SU-DHL-6 (cell line): ENCODE results near the gene ATP5F1C.

Source experiments
- H2AFZ ChIP-seq: fragments of 200-600 bp; sonication (generic); 2 replicates; pipeline ENCODE4 v1.6.1; 2014; ENCODE audit warnings: low read depth, mild to moderate bottlenecking, moderate library complexity, mixed read lengths, antibody characterized with exemption, low read length; ENCODE audit not compliant: severe bottlenecking
- H3F3A ChIP-seq: fragments of 200-600 bp; shearing (Covaris generic); 2 replicates; pipeline ENCODE4 v1.6.0; 2016; ENCODE audit warnings: antibody characterized with exemption, mild to moderate bottlenecking; ENCODE audit not compliant: insufficient read depth
- H3K27ac ChIP-seq: fragments of 200-600 bp; sonication (generic); 2 replicates; pipeline ENCODE4 v1.5.1; 2016; ENCODE audit warnings: low read depth, mild to moderate bottlenecking, low read length, moderate library complexity, mixed read lengths
- H3K27me3 ChIP-seq: fragments of 200-600 bp; sonication (generic), shearing (Covaris generic); 2 replicates; pipeline ENCODE4 v1.6.0; 2014; ENCODE audit warnings: mild to moderate bottlenecking, low read length
- H3K36me3 ChIP-seq: fragments of 200-600 bp; sonication (generic); 2 replicates; pipeline ENCODE4 v1.6.1; 2014; ENCODE audit warnings: mild to moderate bottlenecking, low read length, mixed read lengths
- H3K4me2 ChIP-seq: fragments of 300-600, 200-600 bp; shearing (Covaris generic), sonication (generic); 2 replicates; pipeline ENCODE4 v1.6.0; 2014; ENCODE audit warnings: low read length, low read depth, mild to moderate bottlenecking; ENCODE audit not compliant: poor library complexity, severe bottlenecking
- H3K4me3 ChIP-seq: fragments of 200-600 bp; sonication (generic); 2 replicates; pipeline ENCODE4 v1.5.1; 2014; ENCODE audit warnings: antibody characterized with exemption, low read length, mild to moderate bottlenecking, mixed read lengths; ENCODE audit not compliant: insufficient read depth, poor library complexity, severe bottlenecking
- H3K79me2 ChIP-seq: fragments of 200-600 bp; sonication (generic); 2 replicates; pipeline ENCODE4 v1.6.1; 2014; ENCODE audit warnings: mild to moderate bottlenecking, low read length, moderate library complexity; ENCODE audit not compliant: insufficient read depth
- H3K9ac ChIP-seq: fragments of 200-600 bp; sonication (generic); 2 replicates; pipeline ENCODE4 v1.7.0; 2014; ENCODE audit warnings: mild to moderate bottlenecking, low read length
- H3K9me2 ChIP-seq: fragments of 200-600 bp; sonication (generic); replicated peaks from 2 replicates; pipeline ENCODE4 v1.6.1; 2014; ENCODE audit warnings: low read length; ENCODE audit not compliant: insufficient read depth
- H3K9me3 ChIP-seq: fragments of 200-600 bp; sonication (generic); 2 replicates; pipeline ENCODE4 v1.6.1; 2014; ENCODE audit warnings: low read length, mixed read lengths; ENCODE audit not compliant: insufficient read depth
- H4K20me1 ChIP-seq: fragments of 200-600 bp; sonication (generic); 2 replicates; pipeline ENCODE4 v1.6.1; 2014; ENCODE audit warnings: low read depth, mild to moderate bottlenecking, antibody characterized with exemption, low read length, moderate library complexity, mixed read lengths
- CTCF ChIP-seq: fragments of 200-600 bp; sonication (generic); IDR thresholded peaks from one replicate; pipeline ENCODE4 v1.5.1; 2017; ENCODE audit warnings: antibody characterized with exemption, mild to moderate bottlenecking, low read length, moderate library complexity; ENCODE audit not compliant: insufficient read depth, poor library complexity, severe bottlenecking
- EZH2phosphoT487 ChIP-seq: fragments of 200-600 bp; sonication (generic), shearing (Covaris generic); conservative IDR thresholded peaks from 2 replicates; pipeline ENCODE4 v1.6.1; 2018; ENCODE audit warnings: mild to moderate bottlenecking, antibody characterized with exemption, low read length, moderate library complexity, mixed read lengths

Gene ATP5F1C

GRCh38 chr10:7788639-7789286, 786 bp downstream of the ATP5F1C start:
- Histone ChIP-seq H3K9me2 (no peaks in the 10 kb centered on the region), H3F3A (no peaks in the 10 kb centered on the region), H2AFZ (peak overlapping the region; percentile 76), H3K9ac (peak overlapping the region; percentile 91), H3K27ac (peak overlapping the region; percentile 28; the same call in 1 of the 2 replicates), H3K36me3 (no peaks in the 10 kb centered on the region), H4K20me1 (peaks cover 18% of the 10 kb centered on the region), H3K79me2 (peaks cover 99% of the 10 kb centered on the region), H3K4me2 (peak overlapping the region; percentile 96), H3K4me3 (peak overlapping the region; percentile 72), H3K27me3 (no peaks in the 10 kb centered on the region), H3K9me3 (no peaks in the 10 kb centered on the region)
- TF ChIP-seq EZH2phosphoT487 (no peak), CTCF (no peak)

GRCh38 chr10:7789390-7789789, 1.4 kb downstream of the ATP5F1C start:
- H3K4me3 ChIP-seq = peak overlapping the region; percentile 72
- H3K27ac ChIP-seq = no peak overlapping the region
- peak overlapping the region; percentile 96 for H3K4me2 ChIP-seq
- H3K9ac ChIP-seq = peak overlapping the region; percentile 91
- no peaks in the 10 kb centered on the region for H3K36me3 ChIP-seq
- TF ChIP-seq CTCF (no peak), EZH2phosphoT487 (no peak)
- peaks cover 99% of the 10 kb centered on the region for H3K79me2 ChIP-seq
- no peaks in the 10 kb centered on the region for H3K9me2 ChIP-seq
- H2AFZ ChIP-seq = no peak overlapping the region
- peaks cover 24% of the 10 kb centered on the region for H4K20me1 ChIP-seq
- H3K9me3 ChIP-seq = no peaks in the 10 kb centered on the region
- no peaks in the 10 kb centered on the region for H3F3A ChIP-seq
- H3K27me3 ChIP-seq = no peaks in the 10 kb centered on the region

- Histone ChIP-seq H3K9me3 (no peaks in the 10 kb centered on the region), H3F3A (no peaks in the 10 kb centered on the region), H3K79me2 (peaks cover 88% of the 10 kb centered on the region), H3K9me2 (no peaks in the 10 kb centered on the region), H3K27me3 (no peaks in the 10 kb centered on the region), H3K9ac (no peak overlapping the region), H3K4me3 (no peak overlapping the region), H2AFZ (no peak overlapping the region), H3K36me3 (peaks cover 14% of the 10 kb centered on the region), H3K27ac (no peak overlapping the region), H4K20me1 (peaks cover 40% of the 10 kb centered on the region), H3K4me2 (no peak overlapping the region)
- TF ChIP-seq CTCF (no peak), EZH2phosphoT487 (no peak)
Measured at GRCh38 chr10:7792541-7792940, 4.6 kb downstream of the ATP5F1C start.
